CD4-positive, alpha-beta T cell treated with Interleukin-17A for 1 hour (primary cell): ENCODE data around the gene ATP8B1.
"Not testable (repeated sequence)": the region's sequence is repeated elsewhere in the genome, so short reads cannot be mapped to it uniquely, and the experiment has no call there.

Source experiments
- DNase-seq: peaks from one replicate; pipeline ENCODE4 v3.0.0-alpha.2; 2020

ATP8B1 gene

DNA sequence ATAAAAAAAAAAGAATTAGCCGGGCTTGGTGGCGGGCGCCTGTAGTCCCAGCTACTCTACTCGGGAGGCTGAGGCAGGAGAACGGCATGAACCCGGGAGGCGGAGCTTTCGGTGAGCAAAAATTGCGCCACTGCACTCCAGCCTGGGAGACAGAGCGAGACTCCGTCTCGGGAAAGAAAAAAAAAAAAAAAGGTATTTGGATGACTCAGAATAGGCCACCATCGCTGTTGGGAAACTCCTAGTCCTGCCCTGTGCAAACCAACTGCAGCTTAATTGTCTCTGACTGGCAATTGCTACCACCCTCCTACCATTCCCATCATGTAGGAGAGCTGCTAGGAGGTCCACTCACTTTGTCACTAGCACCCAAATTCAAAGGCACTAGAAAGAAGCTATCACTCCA is 43.5 kb downstream of the ATP8B1 start:
- no peak for DNase-seq

GRCh38 chr18:57755473-57756067 is 47.5 kb downstream of the ATP8B1 start:
- DNase-seq = no peak

GRCh38 chr18:57754577-57755338 is 48.4 kb downstream of the ATP8B1 start:
- no peak for DNase-seq

DNA sequence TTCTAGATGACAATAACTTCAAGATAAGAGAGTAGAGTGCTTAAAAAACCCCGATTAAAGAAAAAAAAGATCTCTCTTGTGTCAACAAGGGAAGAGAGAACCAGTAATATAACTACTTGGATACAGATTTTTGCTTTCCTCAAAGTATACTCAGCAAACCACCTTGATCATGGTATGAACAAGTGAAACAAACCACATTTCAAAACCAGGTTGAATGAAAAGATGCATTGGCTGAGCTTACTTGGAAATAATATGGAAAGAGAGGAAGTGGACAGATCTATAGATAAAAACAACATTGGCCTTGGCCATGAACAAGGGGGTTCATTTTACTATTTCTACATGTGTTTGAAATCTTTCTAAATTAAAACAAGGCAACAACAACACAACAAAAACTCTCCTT is 50.1 kb downstream of the ATP8B1 start:
- DNase-seq = no peak

- DNase-seq = no peak
Observed at GRCh38 chr18:57749604-57749970, 53.5 kb downstream of the ATP8B1 start.

- DNase-seq = no peak
Observed at GRCh38 chr18:57748770-57749603, 54.1 kb downstream of the ATP8B1 start.

DNA sequence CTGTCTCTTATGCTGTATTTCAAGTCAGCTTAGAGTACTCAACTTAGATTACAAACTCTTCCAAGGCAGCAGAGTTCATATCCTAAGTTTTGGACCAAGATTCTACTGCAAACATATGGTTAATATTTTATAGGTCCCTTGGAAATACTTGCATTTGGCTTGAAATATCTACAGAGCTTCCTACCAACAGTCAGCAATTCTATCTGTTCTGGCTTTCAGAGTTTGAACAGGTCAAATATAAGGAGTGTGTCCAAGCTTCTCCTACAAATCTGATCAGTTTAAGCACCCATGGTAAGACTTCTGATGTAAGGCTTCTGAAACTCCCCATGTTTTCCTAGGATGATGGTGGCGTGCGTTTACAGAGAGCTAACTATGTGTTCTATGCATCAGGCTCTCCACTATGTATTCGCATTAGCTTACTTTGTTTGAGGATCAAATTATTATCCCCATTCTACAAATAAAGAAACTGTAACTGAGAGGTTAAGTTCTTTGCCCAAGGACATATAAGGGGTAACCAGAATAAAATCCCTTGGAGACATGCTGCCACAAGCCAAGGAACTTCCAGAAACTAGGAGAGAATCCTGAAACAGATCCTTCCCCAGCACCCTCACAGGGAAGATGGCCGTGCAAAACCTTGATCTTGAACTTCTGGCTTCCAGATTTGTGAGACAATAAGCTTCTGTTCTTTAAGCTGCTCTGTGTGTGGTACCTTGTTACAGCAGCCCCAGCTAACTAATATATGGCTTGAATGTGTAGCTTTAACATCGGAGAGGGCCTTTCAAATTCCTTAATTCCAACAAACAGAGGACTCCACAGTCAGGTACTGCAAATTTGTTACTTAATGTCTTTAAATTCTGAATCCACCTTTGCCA is 55.1 kb downstream of the ATP8B1 start:
- DNase-seq = no peak

- no peak for DNase-seq
Observed at GRCh38 chr18:57744211-57744694, 58.9 kb downstream of the ATP8B1 start.

- no peak for DNase-seq
Observed at GRCh38 chr18:57743008-57743407, 60.1 kb downstream of the ATP8B1 start.

- DNase-seq = no peak
Observed at GRCh38 chr18:57741273-57741672, 61.8 kb downstream of the ATP8B1 start.

- DNase-seq = no peak
Observed at GRCh38 chr18:57738078-57738477, 65.0 kb downstream of the ATP8B1 start.

DNA sequence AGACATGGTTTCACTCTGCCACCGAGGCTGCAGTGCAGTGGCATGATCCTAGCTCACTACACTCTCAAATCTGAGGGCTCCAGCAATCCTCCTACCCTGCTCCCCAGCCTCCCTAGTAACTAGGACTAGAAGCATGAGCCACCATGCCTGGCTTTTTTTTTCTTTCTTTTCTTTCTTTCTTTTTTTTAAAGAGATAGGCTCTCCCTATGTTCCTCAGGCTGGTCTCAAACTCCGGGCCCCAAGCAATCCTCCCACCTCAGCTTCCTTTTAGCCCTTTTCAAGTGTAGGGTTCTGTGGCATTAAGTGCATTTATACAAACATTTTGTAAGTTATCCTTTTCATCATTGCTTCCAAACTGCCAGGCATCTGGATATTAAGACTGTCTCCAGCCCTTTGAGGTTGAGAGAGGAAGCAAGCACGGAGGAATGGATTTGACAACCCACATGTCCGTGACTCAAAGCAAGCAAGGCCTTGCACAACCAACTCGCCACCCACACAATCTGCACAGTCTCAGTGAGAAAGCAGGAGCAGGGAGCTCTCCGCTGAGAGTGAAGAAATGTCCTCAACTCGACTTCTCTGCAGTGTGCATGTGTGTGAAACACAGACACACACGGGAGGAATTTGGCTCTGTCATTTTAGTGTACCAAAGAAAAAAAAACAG is 65.6 kb downstream of the ATP8B1 start:
- no peak for DNase-seq

DNA sequence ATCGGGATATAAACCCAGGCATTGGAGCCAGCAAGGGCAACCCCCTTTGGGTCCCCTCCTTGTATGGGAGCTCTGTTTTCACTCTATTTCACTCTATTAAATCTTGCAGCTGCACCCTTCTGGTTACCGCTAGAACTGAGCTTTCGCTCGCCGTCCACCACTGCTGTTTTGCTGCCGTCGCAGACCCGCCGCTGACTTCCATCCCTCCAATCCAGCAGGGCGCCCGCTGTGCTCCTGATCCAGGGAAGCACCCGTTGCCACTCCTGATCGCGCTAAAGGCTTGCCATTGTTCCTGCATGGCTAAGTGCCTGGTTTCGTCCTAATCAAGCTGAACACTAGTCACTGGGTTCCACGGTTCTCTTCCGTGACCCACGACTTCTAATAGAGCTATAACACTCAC is 68.1 kb downstream of the ATP8B1 start:
- not testable (repeated sequence) for DNase-seq

DNA sequence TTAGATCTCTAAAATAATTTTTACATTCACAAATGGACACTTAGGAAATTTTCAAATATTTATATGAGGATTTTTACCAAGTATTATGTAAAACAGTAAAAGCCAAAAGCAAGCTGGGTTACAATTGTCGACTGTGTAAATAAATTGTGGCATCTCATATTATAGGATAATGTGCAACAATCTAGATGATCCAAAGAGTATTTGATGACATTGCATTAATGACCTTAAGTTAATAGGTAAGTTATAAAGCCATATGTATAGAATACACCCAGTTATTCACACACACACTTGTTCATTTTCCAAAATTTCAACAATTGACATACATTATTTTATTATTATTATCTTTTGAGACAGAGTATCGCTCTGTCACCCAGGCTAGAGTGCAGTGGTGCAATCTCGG is 69.3 kb downstream of the ATP8B1 start:
- no peak for DNase-seq

- DNase-seq = no peak
Observed at GRCh38 chr18:57730146-57730545, 73.0 kb downstream of the ATP8B1 start.

GRCh38 chr18:57728941-57729511 is 74.1 kb downstream of the ATP8B1 start:
- no peak for DNase-seq

- DNase-seq = no peak
Observed at GRCh38 chr18:57727952-57728807, 74.9 kb downstream of the ATP8B1 start.

DNA sequence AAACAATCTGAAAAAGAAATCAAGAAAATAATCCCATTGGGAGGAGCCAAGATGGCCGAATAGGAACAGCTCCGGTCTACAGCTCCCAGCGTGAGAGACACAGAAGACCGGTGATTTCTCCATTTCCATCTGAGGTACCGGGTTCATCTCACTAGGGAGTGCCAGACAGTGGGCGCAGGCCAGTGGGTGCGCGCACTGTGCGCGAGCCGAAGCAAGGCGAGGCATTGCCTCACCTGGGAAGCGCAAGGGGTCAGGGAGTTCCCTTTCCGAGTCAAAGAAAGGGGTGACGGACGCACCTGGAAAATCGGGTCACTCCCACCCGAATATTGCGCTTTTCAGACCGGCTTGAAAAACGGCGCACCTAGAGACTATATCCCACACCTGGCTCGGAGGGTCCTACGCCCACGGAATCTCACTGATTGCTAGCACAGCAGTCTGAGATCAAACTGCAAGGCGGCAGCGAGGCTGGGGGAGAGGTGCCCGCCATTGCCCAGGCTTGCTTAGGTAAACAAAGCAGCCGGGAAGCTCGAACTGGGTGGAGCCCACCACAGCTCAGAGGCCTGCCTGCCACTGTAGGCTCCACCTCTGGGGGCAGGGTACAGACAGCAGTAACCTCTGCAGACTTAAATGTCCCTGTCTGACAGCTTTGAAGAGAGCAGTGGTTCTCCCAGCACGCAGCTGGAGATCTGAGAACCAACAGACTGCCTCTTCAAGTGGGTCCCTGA is 83.7 kb downstream of the ATP8B1 start:
- DNase-seq = not testable (repeated sequence)

DNA sequence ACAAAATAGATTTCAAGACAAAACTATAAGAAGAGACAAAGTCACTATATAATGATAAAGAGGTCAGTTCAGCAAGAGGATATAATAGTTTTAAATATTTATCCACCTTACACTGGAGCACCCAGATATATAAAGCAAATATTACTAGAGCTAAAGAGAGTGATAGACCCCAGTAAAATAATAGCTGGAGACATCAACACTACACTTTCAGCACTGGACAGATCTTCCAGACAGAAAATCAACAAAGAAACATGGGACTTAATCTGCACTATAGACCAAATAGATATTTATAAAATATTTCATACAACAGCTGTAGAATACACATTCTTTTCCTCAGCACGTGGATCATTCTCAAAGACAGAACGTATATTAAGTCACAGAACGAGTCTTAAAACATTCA is 86.6 kb downstream of the ATP8B1 start:
- no peak for DNase-seq

DNA sequence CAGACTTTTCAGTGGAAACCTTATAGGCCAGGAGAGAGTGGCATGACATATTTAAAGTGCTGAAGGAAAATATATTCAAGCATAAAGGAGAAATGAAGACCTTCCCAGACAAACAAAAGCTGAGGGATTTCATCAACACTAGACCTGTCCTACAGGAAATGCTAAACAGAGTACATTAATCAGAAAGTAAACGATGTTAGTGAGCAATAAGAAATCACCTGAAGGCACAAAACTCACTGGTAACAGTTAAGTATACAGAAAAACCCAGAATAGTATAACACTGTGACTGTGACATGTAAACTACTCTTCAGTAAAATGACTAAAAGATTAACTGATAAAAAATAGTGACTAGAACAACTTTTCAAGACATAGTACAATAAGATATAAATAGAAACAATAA is 87.4 kb downstream of the ATP8B1 start:
- no peak for DNase-seq
